GM12801 (cell line): ENCODE measurements around the gene OGFOD3.

Experiments used
- CTCF ChIP-seq: IDR thresholded peaks from one replicate; pipeline ENCODE4 v1.5.1; 2011; ENCODE audit warnings: control low read depth; ENCODE audit not compliant: insufficient read length; ENCODE audit errors: extremely low read depth

The OGFOD3 gene

GRCh38 chr17:82375359-82376041 is 42.9 kb downstream of the OGFOD3 start:
- no peak for TF ChIP-seq CTCF

- TF ChIP-seq CTCF = no peak
Observed at GRCh38 chr17:82374626-82375331, 43.6 kb downstream of the OGFOD3 start.

DNA sequence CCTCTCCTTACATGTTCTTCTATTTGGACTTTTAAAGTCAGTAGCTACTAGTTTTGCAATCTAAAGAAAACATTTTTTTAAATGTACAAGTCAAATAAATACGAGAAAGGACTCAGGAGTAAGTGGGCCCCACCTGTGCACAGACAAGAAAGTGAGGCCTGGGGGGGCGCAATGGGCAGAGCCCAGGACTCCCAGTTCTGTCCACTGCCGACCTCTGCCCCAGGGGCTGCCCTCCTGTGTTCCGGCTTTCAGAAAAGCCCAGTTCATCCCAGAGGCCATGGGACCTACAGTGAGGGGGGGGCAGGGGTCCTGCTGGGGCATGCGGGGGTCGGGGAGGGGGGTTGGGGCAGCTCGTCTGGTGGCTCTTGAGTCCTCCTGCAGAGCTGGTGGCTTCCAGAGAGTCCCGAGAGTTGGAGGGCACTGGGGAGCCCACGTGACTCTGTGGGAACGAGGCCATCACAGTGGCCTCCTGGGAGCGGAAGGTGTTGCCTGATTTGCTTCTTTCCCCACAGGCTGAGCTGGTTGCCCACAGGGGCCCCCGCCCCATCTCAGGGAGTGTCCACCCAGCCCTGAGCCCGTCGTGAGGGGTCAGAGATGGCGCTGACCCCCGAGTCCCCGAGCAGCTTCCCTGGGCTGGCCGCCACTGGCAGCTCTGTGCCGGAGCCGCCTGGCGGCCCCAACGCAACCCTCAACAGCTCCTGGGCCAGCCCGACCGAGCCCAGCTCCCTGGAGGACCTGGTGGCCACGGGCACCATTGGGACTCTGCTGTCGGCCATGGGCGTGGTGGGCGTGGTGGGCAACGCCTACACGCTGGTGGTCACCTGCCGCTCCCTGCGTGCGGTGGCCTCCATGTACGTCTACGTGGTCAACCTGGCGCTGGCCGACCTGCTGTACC is 44.4 kb downstream of the OGFOD3 start:
- no peak for TF ChIP-seq CTCF

- no peak for TF ChIP-seq CTCF
Observed at GRCh38 chr17:82372249-82373071, 45.9 kb downstream of the OGFOD3 start.

GRCh38 chr17:82371333-82372248 is 46.8 kb downstream of the OGFOD3 start, which contains the start of gene UTS2R:
UTS2R (plus strand) TSS chr17:82371765; CDS start chr17:82374325, 2,560 bp downstream.
- TF ChIP-seq CTCF = no peak

DNA sequence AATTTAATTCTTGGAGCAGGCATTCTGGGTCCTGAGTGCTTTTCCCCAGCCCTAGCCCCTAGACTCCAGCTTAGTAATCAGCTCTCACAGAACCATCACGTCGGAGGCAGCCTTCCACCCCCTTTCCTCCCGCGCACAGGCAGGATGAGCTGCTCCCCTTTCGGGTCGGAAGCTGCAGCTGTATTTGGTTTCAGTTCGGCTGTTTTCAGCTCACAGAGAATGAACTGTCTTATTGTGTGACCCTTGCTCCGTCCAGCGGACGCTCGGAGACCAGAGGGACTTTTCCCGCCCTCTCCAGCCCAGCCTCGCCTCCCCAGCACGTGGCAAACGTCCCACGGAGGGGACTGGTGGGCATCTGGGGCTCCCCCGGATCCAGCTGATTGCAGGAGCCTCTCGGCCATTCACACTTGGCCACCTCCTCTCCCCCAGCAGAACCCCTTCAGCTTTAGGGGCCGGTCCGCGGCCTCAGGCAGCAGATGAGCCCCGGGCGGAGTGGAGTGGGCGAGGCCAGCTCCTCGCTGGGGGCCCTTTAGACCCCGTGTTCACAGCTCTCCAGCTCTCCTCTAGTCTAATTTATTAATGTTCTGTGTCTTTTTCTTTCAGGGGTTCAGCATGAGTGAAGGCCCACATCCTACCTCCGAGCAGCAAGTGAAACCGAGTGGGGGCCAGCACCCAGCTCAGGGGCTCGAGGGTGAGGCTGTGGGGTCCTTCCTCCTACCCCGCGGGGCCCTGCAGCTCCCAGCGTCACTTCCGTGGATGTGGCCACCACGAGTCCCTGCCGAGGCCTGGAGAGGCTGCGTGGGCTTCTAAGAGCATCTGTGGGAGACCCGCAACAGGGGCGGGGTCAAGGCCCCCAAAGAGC is 47.7 kb downstream of the OGFOD3 start:
- no peak for TF ChIP-seq CTCF
